ENCODE results near the gene TMEM8B. TPM values are rescaled to one million over a fixed set of nuclear protein-coding genes. Genes with fewer than 3 reads are reported as not detected.

TMEM8B gene
- total RNA-seq, 1 experiment from 2014 or later = 9.3 TPM

- H3K4me2 ChIP-seq (ENCODE audit: insufficient read depth, insufficient read length, low read length) = no peak overlapping the region
Measured at GRCh38 chr9:35847792-35848572, 19.0 kb downstream of the TMEM8B start.

More at GRCh38 chr9:35847792-35848572, 19.0 kb downstream of the TMEM8B start:
- WGBS (ENCODE audit: extremely low coverage, insufficient read length, low lambda C conversion rate) = no CpG with 5 or more reads among the region's 4 CpGs
- H2BK12ac ChIP-seq (ENCODE audit: insufficient read length, low read depth, low read length) = no peak overlapping the region
- H3K23me2 ChIP-seq (ENCODE audit: insufficient read length, low read depth, low read length, poor library complexity, severe bottlenecking) = peaks cover 7% of the 10 kb centered on the region
- no peak overlapping the region for H3K9ac ChIP-seq (ENCODE audit: extremely low read depth, insufficient read length, low read length)
- H2AK5ac ChIP-seq (ENCODE audit: insufficient read length, low read length) = no peak overlapping the region
- no peak overlapping the region for H3K23ac ChIP-seq (ENCODE audit: insufficient read length, low read depth, low read length)
- no peak overlapping the region for H4K91ac ChIP-seq (ENCODE audit: insufficient read length, low read depth, low read length)
- no peak overlapping the region for H2BK5ac ChIP-seq (ENCODE audit: insufficient read length, low read length)
- no peak overlapping the region for H2AFZ ChIP-seq (ENCODE audit: low read length)
- no peaks in the 10 kb centered on the region for H3K9me3 ChIP-seq (ENCODE audit: control insufficient read depth, low read depth, low read length)
- no peaks in the 10 kb centered on the region for H3K9me3 Mint-ChIP-seq
- no peak overlapping the region for H2BK15ac ChIP-seq (ENCODE audit: low read depth, low read length)
- H3K14ac ChIP-seq (ENCODE audit: insufficient read depth, low read length) = no peak overlapping the region
- peaks cover 26% of the 10 kb centered on the region in 2 experiments for H3K4me1 Mint-ChIP-seq
- no peak overlapping the region; a peak in 1 of 7 replicates for H3K27ac Mint-ChIP-seq
- no peak overlapping the region for H4K5ac ChIP-seq (ENCODE audit: insufficient read length, low read depth, low read length)
- H3K79me2 ChIP-seq (ENCODE audit: insufficient read depth, low read length) = no peaks in the 10 kb centered on the region
- H3T11ph ChIP-seq (ENCODE audit: low read length) = no peak overlapping the region
- H4K20me1 ChIP-seq (ENCODE audit: control insufficient read depth, insufficient read depth, insufficient read length) = no peaks in the 10 kb centered on the region
- no peak for TF ChIP-seq CTCF (conservative IDR thresholded peaks at IDR 0.05)
- H3K27me3 ChIP-seq (ENCODE audit: insufficient read depth, low read length) = no peaks in the 10 kb centered on the region; the same call in 1 of the 2 replicates
- no peak overlapping the region for H3K18ac ChIP-seq (ENCODE audit: insufficient read length, low read depth, low read length)
- no peak overlapping the region for H2BK120ac ChIP-seq (ENCODE audit: low read depth, low read length, poor library complexity, severe bottlenecking)
- H3K4ac ChIP-seq (ENCODE audit: low read depth, low read length) = no peak overlapping the region
- no peak overlapping the region for H2BK20ac ChIP-seq (ENCODE audit: low read depth, low read length, poor library complexity, severe bottlenecking)
- peaks cover 14% of the 10 kb centered on the region; the same call in 1 of the 2 replicates for H3K4me1 ChIP-seq (ENCODE audit: insufficient read depth, low read length)
- no peak overlapping the region for H3K27ac ChIP-seq (ENCODE audit: insufficient read length, low read depth, low read length)
- no peak for DNase-seq
- peaks cover 1 to 17% (median 8%) of the 10 kb centered on the region in 3 experiments; a peak in 5 of 7 replicates for H3K36me3 Mint-ChIP-seq (ENCODE audit: insufficient read depth in 1 of 3, low read depth in 3 of 3)
- no peak overlapping the region for H3K4me3 Mint-ChIP-seq
- H3K56ac ChIP-seq (ENCODE audit: insufficient read length, low read depth, low read length) = no peak overlapping the region
- H3K27me3 Mint-ChIP-seq (ENCODE audit: low read depth) = peaks cover 17% of the 10 kb centered on the region
- no peak overlapping the region for H4K8ac ChIP-seq (replicated peaks; ENCODE audit: insufficient read length, low read depth, low read length)
- H3K79me1 ChIP-seq (ENCODE audit: insufficient read depth, low read depth, low read length, poor library complexity, severe bottlenecking) = no peaks in the 10 kb centered on the region
